AG09309 (cell line): ENCODE measurements around the gene ZNF474.

Source experiments
- DNase-seq: peaks from one replicate; pipeline ENCODE4 v3.0.0-alpha.2; 2010; ENCODE audit warnings: low read depth
- H3K4me3 ChIP-seq: 2 replicates; pipeline ENCODE4 v1.5.1; 2011; ENCODE audit warnings: mild to moderate bottlenecking, low read depth, low read length, moderate library complexity; ENCODE audit not compliant: control insufficient read depth
- TF ChIP-seq, protein P1 (sequence below): IDR thresholded peaks from 2 replicates; pipeline ENCODE4 v1.5.1; 2011; ENCODE audit warnings: mild to moderate bottlenecking, low read depth, low read length, inconsistent platforms; ENCODE audit not compliant: insufficient read depth, control insufficient read depth; ENCODE audit errors: missing control alignments

Gene ZNF474

DNA sequence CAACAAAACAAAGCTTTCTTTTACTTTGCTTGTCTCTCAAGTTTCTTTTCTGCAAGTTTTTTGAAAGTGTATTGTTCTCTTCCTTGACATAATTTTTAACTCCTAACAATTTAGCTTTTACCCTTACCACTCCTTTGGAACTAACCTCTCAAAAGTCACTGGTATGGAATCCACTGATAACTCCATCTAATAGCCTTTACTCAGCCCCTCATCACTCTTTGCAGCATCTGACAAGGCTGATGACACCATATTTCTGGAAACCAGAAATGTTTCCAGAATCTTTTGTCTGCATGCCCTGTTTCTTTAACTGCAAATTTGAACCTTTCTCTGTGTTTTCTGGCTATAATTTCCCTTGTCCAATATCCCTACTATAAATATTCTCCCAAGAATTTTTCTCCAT lies 46.5 kb downstream of the ZNF474 start:
- TF ChIP-seq, protein P1, sequence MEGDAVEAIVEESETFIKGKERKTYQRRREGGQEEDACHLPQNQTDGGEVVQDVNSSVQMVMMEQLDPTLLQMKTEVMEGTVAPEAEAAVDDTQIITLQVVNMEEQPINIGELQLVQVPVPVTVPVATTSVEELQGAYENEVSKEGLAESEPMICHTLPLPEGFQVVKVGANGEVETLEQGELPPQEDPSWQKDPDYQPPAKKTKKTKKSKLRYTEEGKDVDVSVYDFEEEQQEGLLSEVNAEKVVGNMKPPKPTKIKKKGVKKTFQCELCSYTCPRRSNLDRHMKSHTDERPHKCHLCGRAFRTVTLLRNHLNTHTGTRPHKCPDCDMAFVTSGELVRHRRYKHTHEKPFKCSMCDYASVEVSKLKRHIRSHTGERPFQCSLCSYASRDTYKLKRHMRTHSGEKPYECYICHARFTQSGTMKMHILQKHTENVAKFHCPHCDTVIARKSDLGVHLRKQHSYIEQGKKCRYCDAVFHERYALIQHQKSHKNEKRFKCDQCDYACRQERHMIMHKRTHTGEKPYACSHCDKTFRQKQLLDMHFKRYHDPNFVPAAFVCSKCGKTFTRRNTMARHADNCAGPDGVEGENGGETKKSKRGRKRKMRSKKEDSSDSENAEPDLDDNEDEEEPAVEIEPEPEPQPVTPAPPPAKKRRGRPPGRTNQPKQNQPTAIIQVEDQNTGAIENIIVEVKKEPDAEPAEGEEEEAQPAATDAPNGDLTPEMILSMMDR = no peak
- DNase-seq = no peak
- no peak overlapping the region for H3K4me3 ChIP-seq

DNA sequence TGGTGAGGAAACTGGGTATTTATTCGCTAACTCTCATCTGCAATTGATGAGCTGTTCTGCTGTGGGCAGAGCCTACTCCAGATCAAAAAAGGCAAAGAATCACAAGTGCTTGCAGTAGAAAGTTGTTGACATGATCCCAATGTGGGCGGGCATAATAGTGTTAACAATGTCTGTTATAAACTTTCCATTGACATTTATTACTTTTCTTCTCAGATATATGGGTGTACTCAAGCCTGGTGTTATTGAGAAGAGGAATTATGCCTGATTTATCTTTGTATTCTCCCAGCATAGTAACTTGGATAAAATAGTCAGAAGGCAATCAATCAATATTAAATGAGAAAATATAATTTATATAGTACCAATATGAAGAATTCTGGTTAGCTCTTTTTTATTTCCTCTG lies 47.8 kb downstream of the ZNF474 start:
- no peak for DNase-seq
- TF ChIP-seq, protein P1 = no peak

DNA sequence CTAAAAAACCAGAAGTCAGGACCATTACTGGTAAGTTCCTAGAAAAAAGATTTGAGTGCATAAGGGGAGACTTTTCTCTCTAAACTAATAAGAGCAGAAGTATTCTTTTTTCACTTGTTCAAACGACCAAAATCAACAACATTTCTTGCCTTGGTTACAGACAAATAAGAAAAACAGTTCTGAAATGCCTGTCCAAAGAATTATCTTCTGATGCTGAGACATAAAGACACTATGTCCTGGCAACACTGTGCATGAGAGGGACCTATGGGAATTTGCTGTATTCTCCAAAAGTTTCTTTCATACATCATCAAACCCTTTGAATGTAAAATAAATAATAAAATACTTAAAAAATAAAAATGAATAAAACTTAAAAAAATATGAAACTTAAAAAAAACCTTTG lies 50.4 kb downstream of the ZNF474 start:
- TF ChIP-seq, protein P1 = no peak
- no peak for DNase-seq
- no peak overlapping the region for H3K4me3 ChIP-seq

More for the DNA sequence above, 47.8 kb downstream of the ZNF474 start:
- no peak overlapping the region for H3K4me3 ChIP-seq

DNA sequence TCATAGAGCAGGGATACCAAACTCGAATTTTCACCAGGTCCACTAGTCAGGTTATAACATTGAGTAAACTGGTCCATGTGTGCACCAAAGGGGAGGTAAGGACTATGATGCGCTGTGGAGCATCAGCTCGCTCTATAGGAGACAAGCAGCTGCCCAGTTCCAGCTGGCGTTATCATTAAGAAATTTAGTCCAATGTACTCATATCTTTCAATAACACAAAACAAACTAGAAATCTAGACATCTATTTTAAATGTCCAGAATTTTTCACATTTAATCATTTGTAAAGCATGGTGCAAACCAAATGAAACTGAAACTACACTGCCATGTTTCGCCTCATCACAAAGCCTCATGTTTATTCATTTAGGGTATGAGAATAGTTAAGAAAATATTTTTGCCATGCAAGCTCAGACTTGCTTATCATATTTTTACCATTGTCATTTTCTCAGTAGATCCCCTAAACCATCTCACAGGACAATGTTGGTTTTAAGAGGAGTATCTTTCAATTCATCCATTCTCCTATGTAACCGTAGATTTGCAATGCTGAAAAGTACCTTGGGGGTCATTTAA lies 50.9 kb downstream of the ZNF474 start:
- H3K4me3 ChIP-seq = no peak overlapping the region
- TF ChIP-seq, protein P1 = no peak
- no peak for DNase-seq

DNA sequence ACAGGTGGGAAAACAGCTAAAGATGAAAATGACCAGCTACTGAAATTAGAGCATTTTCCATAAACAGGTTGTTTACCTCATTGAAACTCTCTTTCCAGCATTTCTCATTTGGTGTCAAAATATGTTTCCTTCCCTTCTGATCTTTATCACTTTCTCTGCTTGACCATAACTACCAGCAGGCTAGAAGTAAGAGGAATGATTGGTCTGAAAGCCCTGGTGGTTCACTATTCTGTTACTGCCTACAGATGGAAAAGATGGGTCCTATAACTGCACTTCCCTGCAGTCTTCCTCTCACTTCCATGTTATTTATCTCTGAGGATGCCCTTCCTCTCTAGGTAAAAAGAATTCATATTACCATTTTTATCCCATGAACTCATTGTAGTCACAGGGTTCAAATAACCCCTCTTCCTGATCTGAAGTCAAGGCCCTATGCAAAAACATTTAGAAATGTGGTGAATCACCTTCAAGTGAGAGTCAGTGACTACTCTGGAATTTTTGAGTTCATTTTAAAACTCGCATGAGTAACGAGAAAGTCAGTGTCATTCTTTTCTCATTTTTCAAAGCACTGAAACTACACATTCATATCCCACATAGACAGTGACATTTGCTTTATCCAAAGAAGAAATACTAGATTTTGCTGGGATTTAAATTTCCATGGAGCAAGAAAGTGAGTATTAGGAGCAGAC lies 51.7 kb downstream of the ZNF474 start:
- TF ChIP-seq, protein P1 = no peak
- no peak overlapping the region for H3K4me3 ChIP-seq
- DNase-seq = no peak

DNA sequence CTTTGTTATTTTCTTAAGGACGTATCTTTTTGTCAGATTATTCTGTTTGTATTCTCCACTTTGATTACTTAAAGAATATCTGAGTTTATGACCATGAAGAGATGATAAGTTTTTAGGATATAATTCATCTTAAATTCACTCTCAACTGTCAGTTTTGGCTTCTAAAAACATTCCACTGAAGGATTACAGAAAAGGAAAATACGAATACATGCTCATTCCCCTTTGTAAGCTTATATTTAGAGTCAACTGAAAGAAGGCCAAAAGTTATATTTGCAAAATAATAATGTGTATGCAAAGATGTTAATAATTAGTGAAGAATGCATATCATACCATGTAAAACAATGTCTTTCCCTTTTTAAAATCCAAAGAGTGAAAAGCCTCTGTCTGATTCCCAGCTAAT lies 52.5 kb downstream of the ZNF474 start:
- no peak for DNase-seq
- no peak overlapping the region for H3K4me3 ChIP-seq
- TF ChIP-seq, protein P1 = no peak

DNA sequence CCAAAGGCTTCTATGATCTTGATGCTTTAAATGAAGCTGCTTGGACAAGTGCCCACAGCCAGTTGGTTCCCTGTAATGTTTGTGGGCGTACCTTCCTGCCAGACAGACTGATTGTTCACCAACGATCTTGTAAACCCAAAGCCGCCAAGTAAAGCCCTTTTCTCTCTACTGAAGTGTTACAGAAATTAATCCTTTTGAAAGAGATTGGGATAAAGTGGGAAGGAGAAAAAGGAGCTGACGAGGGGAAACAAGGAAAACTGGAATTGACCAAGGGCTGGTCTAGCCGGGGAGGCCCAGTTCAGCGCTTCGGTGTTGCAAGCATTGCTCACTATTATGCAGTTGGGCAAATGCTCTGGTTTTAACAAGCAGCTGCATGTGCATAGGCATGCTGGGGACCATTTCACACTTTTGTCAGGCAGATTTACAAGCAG lies 53.2 kb downstream of the ZNF474 start:
- no peak overlapping the region; the same call in 1 of the 2 replicates for H3K4me3 ChIP-seq

More for the DNA sequence above, 53.2 kb downstream of the ZNF474 start:
- TF ChIP-seq, protein P1 = no peak
- peak; percentile 51 for DNase-seq
